Right lobe of liver (tissue), 4 donors: ENCODE results near the gene PITX3.

Experiments
- POLR2A ChIP-seq: fragments of 450-650 bp; IDR thresholded peaks from one replicate; pipeline ENCODE4 v1.6.1; 2017; ENCODE audit warnings: antibody characterized with exemption, mild to moderate bottlenecking
- TF ChIP-seq, protein P1 (sequence below), 4 donors: fragments of 200-600 bp in 3 of 4; fragments of 450-650 bp in 1 of 4; IDR thresholded peaks; one replicate each; pipeline versions ENCODE4 v1.5.1 to v1.8.0; 2016 to 2022; ENCODE audit warnings: antibody characterized with exemption in 4 of 4, mild to moderate bottlenecking in 2 of 4
- donor health status: DM: no; HTN: no; CAD: no.
- donor health status: DM: no; HTN: no; CAD: no.
- donor health status: DM: no; HTN: yes; CAD: no.

DNA sequence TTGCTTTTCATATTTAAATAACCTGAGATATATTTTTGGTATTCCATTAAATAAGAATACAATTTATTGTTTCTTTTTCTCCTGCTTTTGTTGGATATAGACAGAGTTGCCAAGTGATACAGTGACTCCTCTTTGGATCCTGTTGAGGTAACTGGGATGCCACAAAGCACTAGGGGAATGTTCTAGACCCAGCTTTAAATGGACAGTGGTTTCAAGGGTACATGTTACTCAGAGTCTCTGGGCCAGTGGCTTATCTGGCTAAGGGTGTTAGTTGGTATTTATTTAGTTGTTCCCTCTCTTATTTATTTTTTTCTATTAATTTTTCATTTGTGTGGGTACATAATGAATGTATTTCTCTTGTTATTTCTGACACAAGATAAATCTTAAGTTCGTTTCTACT lies 13.1 kb upstream of the PITX3 start:
- TF ChIP-seq, protein P1, sequence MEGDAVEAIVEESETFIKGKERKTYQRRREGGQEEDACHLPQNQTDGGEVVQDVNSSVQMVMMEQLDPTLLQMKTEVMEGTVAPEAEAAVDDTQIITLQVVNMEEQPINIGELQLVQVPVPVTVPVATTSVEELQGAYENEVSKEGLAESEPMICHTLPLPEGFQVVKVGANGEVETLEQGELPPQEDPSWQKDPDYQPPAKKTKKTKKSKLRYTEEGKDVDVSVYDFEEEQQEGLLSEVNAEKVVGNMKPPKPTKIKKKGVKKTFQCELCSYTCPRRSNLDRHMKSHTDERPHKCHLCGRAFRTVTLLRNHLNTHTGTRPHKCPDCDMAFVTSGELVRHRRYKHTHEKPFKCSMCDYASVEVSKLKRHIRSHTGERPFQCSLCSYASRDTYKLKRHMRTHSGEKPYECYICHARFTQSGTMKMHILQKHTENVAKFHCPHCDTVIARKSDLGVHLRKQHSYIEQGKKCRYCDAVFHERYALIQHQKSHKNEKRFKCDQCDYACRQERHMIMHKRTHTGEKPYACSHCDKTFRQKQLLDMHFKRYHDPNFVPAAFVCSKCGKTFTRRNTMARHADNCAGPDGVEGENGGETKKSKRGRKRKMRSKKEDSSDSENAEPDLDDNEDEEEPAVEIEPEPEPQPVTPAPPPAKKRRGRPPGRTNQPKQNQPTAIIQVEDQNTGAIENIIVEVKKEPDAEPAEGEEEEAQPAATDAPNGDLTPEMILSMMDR (IDR thresholded peaks at IDR 0.05) = no peak
- no peak for TF ChIP-seq POLR2A
